Right lobe of liver (tissue), 4 donors: ENCODE results near the gene PCDHGB6.

Source experiments
- CTCF ChIP-seq, 4 donors: fragments of 200-600 bp in 3 of 4; fragments of 450-650 bp in 1 of 4; IDR thresholded peaks; one replicate each; pipeline versions ENCODE4 v1.5.1 to v1.8.0; 2016 to 2022; ENCODE audit warnings: antibody characterized with exemption in 4 of 4, mild to moderate bottlenecking in 2 of 4
- POLR2A ChIP-seq: fragments of 450-650 bp; IDR thresholded peaks from one replicate; pipeline ENCODE4 v1.6.1; 2017; ENCODE audit warnings: antibody characterized with exemption, mild to moderate bottlenecking
- donor health status: DM: no; HTN: no; CAD: no.
- donor health status: DM: no; HTN: no; CAD: no.
- donor health status: DM: no; HTN: yes; CAD: no.

GRCh38 chr5:141383345-141383744 is 24.5 kb upstream of the PCDHGB6 start:
- TF ChIP-seq CTCF (IDR thresholded peaks at IDR 0.05) (no peak), POLR2A (no peak)
